ENCODE data around the gene STAT6.

Gene STAT6

DNA sequence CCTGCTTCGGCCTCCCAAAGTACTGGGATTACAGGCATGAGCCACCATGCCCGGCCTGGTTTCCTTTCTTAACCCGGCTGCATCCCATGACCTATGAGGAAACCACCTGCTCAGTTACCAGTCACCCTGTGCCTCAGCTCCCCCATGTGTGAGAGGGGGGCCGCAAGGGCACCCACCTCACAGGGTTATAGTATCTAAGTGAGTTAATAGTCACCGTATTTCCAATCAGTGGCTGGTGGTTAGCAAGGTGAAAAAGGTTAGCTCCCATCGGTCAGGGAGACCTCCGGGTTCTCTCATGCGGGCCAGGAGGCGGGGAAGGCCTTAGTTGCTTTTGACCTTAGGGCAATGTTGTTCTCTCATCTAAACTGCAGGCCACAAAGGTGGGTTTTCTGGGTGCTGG lies 23.8 kb upstream of the STAT6 start:
- no peaks in the 10 kb centered on the region for H3K4me1 ChIP-seq (ENCODE audit: insufficient read depth, poor library complexity, severe bottlenecking)
- no peaks in the 10 kb centered on the region for H3K27me3 ChIP-seq (ENCODE audit: insufficient read depth, poor library complexity, severe bottlenecking)
- ATAC-seq (ENCODE audit: low read depth) = no peak
- H3K36me3 ChIP-seq (ENCODE audit: low read depth) = 0 out of 2 replicates have a peak, but pooled peaks cover 7% of the 10 kb centered on the region
- H3K4me3 ChIP-seq (ENCODE audit: severe bottlenecking) = no peak overlapping the region
- H3K27ac ChIP-seq (ENCODE audit: poor library complexity, severe bottlenecking) = no peak overlapping the region
- no peaks in the 10 kb centered on the region for H3K9me3 ChIP-seq (ENCODE audit: severe bottlenecking)
- TF ChIP-seq, protein P1, sequence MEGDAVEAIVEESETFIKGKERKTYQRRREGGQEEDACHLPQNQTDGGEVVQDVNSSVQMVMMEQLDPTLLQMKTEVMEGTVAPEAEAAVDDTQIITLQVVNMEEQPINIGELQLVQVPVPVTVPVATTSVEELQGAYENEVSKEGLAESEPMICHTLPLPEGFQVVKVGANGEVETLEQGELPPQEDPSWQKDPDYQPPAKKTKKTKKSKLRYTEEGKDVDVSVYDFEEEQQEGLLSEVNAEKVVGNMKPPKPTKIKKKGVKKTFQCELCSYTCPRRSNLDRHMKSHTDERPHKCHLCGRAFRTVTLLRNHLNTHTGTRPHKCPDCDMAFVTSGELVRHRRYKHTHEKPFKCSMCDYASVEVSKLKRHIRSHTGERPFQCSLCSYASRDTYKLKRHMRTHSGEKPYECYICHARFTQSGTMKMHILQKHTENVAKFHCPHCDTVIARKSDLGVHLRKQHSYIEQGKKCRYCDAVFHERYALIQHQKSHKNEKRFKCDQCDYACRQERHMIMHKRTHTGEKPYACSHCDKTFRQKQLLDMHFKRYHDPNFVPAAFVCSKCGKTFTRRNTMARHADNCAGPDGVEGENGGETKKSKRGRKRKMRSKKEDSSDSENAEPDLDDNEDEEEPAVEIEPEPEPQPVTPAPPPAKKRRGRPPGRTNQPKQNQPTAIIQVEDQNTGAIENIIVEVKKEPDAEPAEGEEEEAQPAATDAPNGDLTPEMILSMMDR (IDR thresholded peaks at IDR 0.05; ENCODE audit: poor library complexity, severe bottlenecking) = no peak
- no peak for DNase-seq (ENCODE audit: low spot score)

DNA sequence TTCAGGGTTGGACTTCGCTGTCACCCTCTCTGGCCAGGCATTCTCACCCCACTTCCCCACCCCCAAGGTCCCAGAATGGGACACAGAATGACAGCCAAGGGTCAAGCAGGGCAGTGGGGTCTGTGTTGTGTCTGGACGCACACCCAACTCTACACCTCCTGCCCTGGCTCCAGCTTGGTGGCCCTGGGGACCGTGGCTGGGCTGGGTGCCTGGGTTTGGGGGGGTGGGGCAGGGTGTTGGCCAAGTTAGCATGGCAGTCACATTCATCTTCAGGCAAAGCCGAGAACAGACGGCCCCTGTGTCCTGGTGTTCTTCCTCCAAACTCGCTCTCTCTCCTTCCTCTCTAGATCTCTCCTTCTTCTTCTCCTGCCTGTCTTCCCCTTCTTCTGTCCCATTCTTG lies 22.8 kb upstream of the STAT6 start:
- H3K36me3 ChIP-seq (ENCODE audit: low read depth) = no peaks in the 10 kb centered on the region
- H3K27ac ChIP-seq (ENCODE audit: poor library complexity, severe bottlenecking) = no peak overlapping the region
- TF ChIP-seq, protein P1 (IDR thresholded peaks at IDR 0.05; ENCODE audit: poor library complexity, severe bottlenecking) = no peak
- DNase-seq (ENCODE audit: low spot score) (no peak), ATAC-seq (ENCODE audit: low read depth) (no peak)
- H3K4me3 ChIP-seq (ENCODE audit: severe bottlenecking) = no peak overlapping the region
- no peaks in the 10 kb centered on the region for H3K4me1 ChIP-seq (ENCODE audit: insufficient read depth, poor library complexity, severe bottlenecking)
- no peaks in the 10 kb centered on the region for H3K9me3 ChIP-seq (ENCODE audit: severe bottlenecking)
- no peaks in the 10 kb centered on the region for H3K27me3 ChIP-seq (ENCODE audit: insufficient read depth, poor library complexity, severe bottlenecking)

DNA sequence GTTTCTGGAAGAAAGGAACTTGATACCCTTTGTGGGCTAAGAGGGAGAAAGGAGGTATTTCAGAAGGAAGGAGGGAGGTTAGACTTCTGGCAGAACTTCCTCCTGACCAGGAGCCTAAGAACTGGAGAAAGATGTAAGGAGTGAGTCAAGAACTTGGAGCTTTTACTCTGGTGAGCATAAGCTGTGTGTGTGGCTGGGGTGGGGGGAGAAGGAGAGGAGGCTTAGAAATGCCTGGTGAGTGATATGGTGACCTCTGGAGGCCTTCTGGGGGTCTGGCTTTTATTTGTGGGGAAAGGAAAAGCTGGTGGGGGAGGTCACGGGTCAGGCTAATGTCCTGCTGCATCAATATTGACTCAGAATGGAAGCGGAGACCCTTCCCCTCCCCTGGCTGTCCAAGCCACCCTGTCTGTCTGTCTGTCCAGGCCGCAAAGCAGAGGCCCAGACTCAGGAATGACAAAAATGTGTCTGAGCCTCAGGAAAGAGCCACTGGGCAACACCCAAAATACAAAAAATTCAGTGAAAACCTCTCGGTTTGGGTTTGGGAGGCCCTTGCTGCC lies 21.9 kb upstream of the STAT6 start:
- TF ChIP-seq, protein P1 (IDR thresholded peaks at IDR 0.05; ENCODE audit: poor library complexity, severe bottlenecking) = no peak
- ATAC-seq (ENCODE audit: low read depth) = no peak
- no peaks in the 10 kb centered on the region for H3K4me1 ChIP-seq (ENCODE audit: insufficient read depth, poor library complexity, severe bottlenecking)

DNA sequence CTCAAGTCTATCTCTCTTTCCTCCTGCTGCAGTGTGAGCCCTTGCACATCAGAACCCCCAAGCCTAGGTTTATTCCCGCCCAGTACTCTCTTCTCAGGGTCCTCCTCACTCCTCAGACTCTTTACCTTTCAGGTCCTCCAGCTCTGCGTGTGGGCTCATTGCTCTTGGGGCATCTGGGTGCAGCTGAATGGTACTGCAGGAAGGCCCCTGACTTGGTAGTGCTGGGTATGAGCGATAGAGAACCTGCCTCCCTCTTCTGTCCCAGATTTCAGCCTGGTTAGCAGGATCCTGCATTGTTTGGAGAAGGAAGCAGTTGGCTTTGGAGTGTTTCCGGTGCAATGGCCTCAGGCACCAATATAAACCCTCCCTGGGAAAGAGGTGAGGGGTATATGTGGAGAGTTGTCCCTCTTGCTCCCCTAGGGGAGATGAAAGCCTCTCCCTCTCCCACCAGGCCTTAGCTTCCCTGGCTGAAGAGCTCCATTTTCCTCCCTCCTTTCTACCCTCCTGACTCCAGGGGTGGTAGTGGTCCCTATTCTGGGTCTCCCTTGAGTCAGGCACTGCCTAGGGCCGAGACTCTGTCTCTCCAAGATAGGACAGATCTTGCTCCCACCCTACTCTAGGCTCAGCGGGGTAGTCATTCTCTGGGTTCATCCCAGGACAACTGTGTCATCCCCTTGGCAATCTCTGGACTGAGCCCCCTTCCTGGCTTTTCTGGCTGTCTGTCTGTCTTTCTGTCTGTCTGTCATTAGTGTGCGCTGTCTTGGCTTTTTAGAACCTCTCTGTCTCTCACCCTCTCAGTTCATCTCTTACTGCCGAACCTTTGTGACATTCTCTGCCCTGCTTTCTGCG lies 21.0 kb upstream of the STAT6 start:
- no peaks in the 10 kb centered on the region for H3K27me3 ChIP-seq (ENCODE audit: insufficient read depth, poor library complexity, severe bottlenecking)
- no peak overlapping the region for H3K4me3 ChIP-seq (ENCODE audit: severe bottlenecking)
- H3K27ac ChIP-seq (ENCODE audit: poor library complexity, severe bottlenecking) = no peak overlapping the region
- peaks cover 2% of the 10 kb centered on the region for H3K4me1 ChIP-seq (ENCODE audit: insufficient read depth, poor library complexity, severe bottlenecking)
- TF ChIP-seq, protein P1 (IDR thresholded peaks at IDR 0.05; ENCODE audit: poor library complexity, severe bottlenecking) = no peak
- H3K36me3 ChIP-seq (ENCODE audit: low read depth) = no peaks in the 10 kb centered on the region
- DNase-seq (ENCODE audit: low spot score) = no peak
- ATAC-seq (ENCODE audit: low read depth) = no peak
- H3K9me3 ChIP-seq (ENCODE audit: severe bottlenecking) = no peaks in the 10 kb centered on the region

More for the DNA sequence above, 21.9 kb upstream of the STAT6 start:
- Histone ChIP-seq H3K27ac (ENCODE audit: poor library complexity, severe bottlenecking) (no peak overlapping the region), H3K9me3 (ENCODE audit: severe bottlenecking) (no peaks in the 10 kb centered on the region), H3K36me3 (ENCODE audit: low read depth) (no peaks in the 10 kb centered on the region), H3K4me3 (ENCODE audit: severe bottlenecking) (no peak overlapping the region), H3K27me3 (ENCODE audit: insufficient read depth, poor library complexity, severe bottlenecking) (no peaks in the 10 kb centered on the region)
- no peak for DNase-seq (ENCODE audit: low spot score)

DNA sequence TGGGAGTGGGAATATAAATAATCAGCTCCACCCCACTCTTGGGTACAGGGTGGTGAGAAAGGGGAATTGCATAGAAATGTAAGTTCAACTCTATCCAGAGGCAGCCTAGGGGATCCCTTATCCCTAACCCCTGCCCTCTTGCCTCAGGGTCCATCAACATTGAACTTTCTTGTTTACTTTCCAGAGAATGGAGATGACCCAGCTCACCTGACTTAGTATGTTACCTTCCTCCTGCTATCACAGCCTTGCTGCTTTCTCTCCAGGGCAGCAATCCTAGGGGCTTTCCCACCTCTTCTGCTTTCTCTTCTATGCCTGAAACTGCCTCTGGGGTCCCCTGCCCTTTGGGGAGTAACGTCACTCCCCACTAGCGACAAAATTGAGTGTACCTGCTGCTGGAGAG lies 19.8 kb upstream of the STAT6 start:
- Histone ChIP-seq H3K4me1 (ENCODE audit: insufficient read depth, poor library complexity, severe bottlenecking) (peaks cover 3% of the 10 kb centered on the region), H3K27ac (ENCODE audit: poor library complexity, severe bottlenecking) (no peak overlapping the region), H3K9me3 (ENCODE audit: severe bottlenecking) (no peaks in the 10 kb centered on the region), H3K4me3 (ENCODE audit: severe bottlenecking) (no peak overlapping the region), H3K36me3 (ENCODE audit: low read depth) (no peaks in the 10 kb centered on the region), H3K27me3 (ENCODE audit: insufficient read depth, poor library complexity, severe bottlenecking) (no peaks in the 10 kb centered on the region)
- TF ChIP-seq, protein P1 (IDR thresholded peaks at IDR 0.05; ENCODE audit: poor library complexity, severe bottlenecking) = no peak
- DNase-seq (ENCODE audit: low spot score) (no peak), ATAC-seq (ENCODE audit: low read depth) (no peak)

Measured in RWPE2 (cell line).